IPS-18a (cell line): ENCODE measurements around the gene RIPK4.
"Not testable (repeated sequence)": the region's sequence is repeated elsewhere in the genome, so short reads cannot be mapped to it uniquely, and the experiment has no call there.

Source experiments
- H3K27ac ChIP-seq: one replicate; pipeline ENCODE4 v1.5.1; 2013; ENCODE audit warnings: low read length
- H3K27me3 ChIP-seq: one replicate; pipeline ENCODE4 v1.6.1; 2013; ENCODE audit warnings: mild to moderate bottlenecking, low read length; ENCODE audit not compliant: control insufficient read depth, insufficient read depth
- H3K36me3 ChIP-seq: one replicate; pipeline ENCODE4 v1.6.1; 2013; ENCODE audit warnings: low read depth, low read length; ENCODE audit not compliant: control insufficient read depth
- H3K4me1 ChIP-seq: one replicate; pipeline ENCODE4 v1.6.1; 2013; ENCODE audit warnings: low read depth, low read length; ENCODE audit not compliant: control insufficient read depth
- H3K4me3 ChIP-seq: one replicate; pipeline ENCODE4 v1.5.1; 2013; ENCODE audit warnings: low read length
- H3K9ac ChIP-seq: one replicate; pipeline ENCODE4 v1.6.1; 2013; ENCODE audit warnings: mild to moderate bottlenecking, low read length, moderate library complexity
- H3K9me3 ChIP-seq: one replicate; pipeline ENCODE4 v1.6.1; 2013; ENCODE audit warnings: low read depth, low read length; ENCODE audit not compliant: control insufficient read depth

RIPK4 gene

DNA sequence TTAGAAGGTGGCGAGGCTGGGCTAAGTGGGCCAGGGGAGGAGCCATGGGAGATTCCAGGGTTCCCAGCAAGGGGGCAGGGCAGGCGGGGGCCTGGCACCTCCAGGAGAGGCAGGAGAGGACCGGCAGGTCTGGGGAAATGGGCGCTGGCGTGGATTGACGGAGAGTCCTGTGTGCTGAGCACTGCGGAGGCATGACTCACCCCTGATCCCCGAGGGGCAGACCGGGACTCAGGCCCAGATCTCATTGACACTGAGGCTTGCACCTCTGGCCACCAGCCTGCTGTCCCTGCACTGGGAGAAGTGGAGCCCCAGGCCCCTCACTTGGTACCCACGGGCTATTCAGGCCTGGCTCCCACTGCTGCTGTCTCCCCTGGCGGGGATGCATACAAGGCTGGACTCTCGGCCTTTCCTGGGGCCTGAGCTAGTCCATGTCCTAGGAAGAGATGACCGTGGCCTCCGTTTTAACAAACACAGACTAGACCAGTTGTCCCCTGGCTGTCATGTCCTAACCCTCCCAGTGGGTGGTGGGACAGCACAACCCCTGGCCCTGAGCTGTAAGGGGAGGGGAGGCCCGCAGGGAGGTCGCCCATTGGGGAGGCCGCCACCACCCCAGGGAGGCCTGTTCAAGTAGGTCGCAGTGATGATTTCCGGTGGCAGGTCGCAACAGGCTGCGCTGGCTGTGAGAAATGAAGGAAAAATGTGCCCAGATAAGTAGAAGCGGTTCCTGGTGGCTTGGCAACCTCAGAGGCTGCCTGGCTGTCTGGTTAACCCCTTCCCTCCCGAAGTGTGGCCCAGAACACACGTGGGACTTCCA is 39.7 kb downstream of the RIPK4 start:
- peaks cover 13% of the 10 kb centered on the region for H3K4me1 ChIP-seq
- no peaks in the 10 kb centered on the region for H3K36me3 ChIP-seq
- H3K27ac ChIP-seq = no peak overlapping the region
- no peak overlapping the region for H3K4me3 ChIP-seq
- peaks cover 18% of the 10 kb centered on the region for H3K27me3 ChIP-seq
- no peaks in the 10 kb centered on the region for H3K9me3 ChIP-seq
- H3K9ac ChIP-seq = no peak overlapping the region

DNA sequence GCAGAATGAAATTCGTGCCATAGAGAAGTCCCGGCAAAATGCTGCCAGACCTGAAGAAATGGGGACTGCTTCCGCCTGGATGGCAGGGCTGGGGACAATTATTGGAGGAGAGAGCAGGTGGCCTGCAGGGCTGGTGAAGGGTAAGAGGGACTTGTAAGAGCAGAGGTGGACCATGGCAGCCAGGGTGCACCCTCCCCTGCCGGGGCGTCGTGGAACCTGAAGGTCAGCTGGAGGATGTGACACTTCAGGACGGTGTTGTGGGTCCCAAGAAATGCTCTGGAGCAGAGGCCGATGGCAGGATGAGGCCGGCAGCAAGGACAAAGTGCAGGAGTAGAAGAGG is 40.3 kb downstream of the RIPK4 start:
- Histone ChIP-seq H3K9ac (no peak overlapping the region), H3K9me3 (no peaks in the 10 kb centered on the region), H3K36me3 (no peaks in the 10 kb centered on the region), H3K4me1 (peaks cover 13% of the 10 kb centered on the region), H3K27me3 (peaks cover 18% of the 10 kb centered on the region), H3K27ac (no peak overlapping the region), H3K4me3 (no peak overlapping the region)

DNA sequence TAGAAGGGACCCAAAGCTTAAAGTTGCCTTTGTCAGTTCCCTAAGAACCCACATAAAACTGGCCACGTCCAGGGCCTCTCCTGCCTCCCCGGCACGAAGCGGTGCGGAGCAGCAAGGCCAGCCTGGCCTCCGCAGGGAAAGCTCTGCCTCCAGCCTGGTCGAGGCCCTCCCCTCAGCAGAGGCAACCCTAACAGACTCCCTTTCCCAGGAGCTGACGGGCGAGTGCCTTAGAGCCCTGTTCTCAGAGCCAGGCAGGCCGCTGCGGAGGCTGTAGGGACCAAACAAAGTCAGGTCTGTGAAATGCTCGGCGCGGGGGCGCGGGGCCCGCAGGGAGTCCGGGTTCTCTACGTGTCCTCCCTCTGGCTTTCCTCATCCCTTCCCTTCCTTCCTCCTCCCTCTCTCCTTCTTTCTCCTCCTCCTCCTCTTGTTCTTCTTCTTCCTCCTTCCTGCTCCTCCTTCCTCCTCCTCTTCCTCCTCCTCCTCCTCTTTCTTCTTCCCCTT is 40.7 kb downstream of the RIPK4 start:
- Histone ChIP-seq H3K27me3 (peaks cover 18% of the 10 kb centered on the region), H3K4me3 (peak overlapping the region; percentile 46), H3K4me1 (peaks cover 13% of the 10 kb centered on the region), H3K36me3 (no peaks in the 10 kb centered on the region), H3K9me3 (no peaks in the 10 kb centered on the region), H3K9ac (no peak overlapping the region), H3K27ac (no peak overlapping the region)

DNA sequence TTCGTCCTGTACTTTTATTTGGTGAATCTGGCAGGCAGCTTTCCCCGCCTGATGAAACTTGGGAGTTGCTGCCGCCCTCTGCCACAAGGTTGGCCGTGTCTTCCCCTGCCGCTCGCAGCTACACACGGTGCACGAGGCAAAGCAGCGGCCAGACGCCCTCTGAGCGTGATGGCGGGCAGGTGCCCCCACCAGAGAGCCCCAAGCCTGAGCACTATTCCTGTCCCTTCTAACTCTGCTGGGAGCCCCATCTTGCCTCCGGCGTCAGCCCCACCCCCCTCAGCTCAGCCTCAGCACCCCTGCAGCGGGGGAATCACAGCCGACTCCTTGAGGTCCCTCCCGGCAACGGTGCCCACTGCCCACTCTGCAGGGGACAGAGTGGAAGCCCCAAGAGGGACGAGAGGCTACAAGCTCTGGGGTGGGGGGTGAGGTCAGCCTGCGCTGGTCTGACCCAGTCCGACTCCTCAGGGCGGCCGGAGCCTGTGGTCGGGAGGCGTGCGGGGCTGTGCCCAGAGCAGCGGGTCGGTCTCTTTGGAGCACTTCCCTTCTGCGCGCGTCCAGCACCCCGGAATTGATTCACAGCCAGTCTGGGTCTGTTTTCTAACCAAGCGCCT is 41.3 kb downstream of the RIPK4 start:
- no peaks in the 10 kb centered on the region for H3K9me3 ChIP-seq
- H3K27ac ChIP-seq = no peak overlapping the region
- H3K9ac ChIP-seq = no peak overlapping the region
- no peaks in the 10 kb centered on the region for H3K36me3 ChIP-seq
- H3K4me3 ChIP-seq = peak overlapping the region; percentile 46
- peaks cover 18% of the 10 kb centered on the region for H3K27me3 ChIP-seq
- peaks cover 10% of the 10 kb centered on the region for H3K4me1 ChIP-seq

DNA sequence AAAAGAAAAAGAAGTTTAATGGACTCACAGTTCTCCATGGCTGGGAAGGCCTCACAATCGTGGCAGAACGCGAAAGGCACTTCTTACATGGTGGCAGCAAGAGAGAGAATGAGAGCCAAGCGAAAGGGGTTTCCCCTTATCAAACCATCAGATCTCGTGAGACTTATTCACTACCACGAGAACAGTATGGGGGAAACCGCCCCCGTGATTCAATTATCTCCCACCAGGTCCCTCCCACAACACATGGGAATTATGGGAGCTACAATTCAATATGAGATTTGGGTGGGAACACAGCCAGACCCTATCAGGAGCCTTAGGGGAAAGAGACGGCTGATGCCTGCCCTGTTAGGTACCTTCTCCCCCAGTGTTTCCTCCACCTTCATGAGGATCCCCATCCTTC is 43.0 kb downstream of the RIPK4 start:
- peaks cover 18% of the 10 kb centered on the region for H3K27me3 ChIP-seq
- H3K27ac ChIP-seq, H3K9me3 ChIP-seq, H3K4me3 ChIP-seq, H3K4me1 ChIP-seq, H3K9ac ChIP-seq, H3K36me3 ChIP-seq: not testable (repeated sequence)

DNA sequence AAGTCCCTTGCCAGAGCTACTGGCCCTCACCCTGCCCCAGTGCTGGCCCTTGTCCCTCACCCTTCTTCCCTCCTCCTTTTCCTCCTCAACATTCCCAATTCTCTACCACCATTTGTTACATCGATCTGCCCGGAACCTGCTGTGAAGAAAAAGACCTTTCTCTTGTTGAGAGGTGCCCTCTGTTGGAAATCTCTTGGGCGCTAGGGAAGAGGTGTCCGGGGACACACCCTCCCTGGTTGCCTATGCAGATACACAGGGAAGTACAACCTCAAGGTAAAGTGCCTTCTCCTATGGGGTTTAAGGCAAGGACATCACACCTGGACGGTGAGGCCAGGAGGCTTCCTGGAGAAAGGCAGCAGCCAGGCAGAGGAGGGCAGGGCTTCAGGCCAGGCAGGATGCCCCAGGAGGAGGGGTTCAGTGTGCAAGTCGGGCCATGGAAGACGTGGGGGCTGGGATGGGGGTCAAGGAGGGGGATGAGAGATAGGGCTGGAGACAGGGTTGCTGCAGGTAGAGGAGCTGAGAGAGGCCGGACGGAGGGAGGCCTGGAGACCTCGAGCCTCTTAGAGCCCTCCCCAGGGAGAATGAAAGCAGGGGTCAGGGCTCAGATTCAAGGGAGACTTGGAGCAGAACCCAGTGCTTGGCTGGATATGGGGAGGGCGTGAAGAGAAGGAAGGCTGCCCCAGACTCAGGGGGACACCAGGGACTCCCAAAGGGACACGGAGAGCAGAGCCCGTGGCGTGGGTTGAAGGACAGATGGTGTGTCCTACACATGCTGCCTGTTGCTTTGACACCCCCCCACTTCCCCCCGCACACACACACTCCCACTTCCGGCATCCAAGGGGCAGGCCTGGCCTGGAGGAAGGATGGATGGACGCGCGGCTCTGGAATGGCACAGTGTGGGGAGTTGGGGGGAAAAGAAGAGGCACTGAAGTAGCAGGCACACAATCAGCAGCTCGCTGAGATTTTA is 44.5 kb downstream of the RIPK4 start:
- H3K4me3 ChIP-seq = no peak overlapping the region
- H3K27ac ChIP-seq = no peak overlapping the region
- H3K4me1 ChIP-seq = peaks cover 9% of the 10 kb centered on the region
- H3K36me3 ChIP-seq = no peaks in the 10 kb centered on the region
- no peaks in the 10 kb centered on the region for H3K9me3 ChIP-seq
- H3K27me3 ChIP-seq = peaks cover 18% of the 10 kb centered on the region
- no peak overlapping the region for H3K9ac ChIP-seq

DNA sequence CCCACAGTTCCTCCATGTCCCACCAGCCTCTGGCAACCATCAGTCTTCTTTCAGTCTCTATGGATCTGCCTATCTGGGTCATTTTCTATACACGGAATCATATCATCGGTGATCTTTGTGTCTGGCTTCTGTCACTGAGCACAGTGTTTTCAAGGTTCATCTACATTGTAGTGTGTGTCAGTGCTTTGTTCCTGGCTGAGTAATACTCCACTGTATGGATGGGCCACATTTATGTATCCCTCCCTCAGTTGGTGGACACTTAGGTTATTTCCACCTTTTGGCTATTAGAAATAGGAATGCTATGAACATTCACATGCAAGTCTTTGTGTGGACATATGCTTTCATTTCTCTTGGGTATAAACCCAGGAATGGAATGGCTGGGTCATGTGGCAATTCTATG is 46.6 kb downstream of the RIPK4 start:
- peaks cover under 1% of the 10 kb centered on the region for H3K4me1 ChIP-seq
- no peak overlapping the region for H3K9ac ChIP-seq

DNA sequence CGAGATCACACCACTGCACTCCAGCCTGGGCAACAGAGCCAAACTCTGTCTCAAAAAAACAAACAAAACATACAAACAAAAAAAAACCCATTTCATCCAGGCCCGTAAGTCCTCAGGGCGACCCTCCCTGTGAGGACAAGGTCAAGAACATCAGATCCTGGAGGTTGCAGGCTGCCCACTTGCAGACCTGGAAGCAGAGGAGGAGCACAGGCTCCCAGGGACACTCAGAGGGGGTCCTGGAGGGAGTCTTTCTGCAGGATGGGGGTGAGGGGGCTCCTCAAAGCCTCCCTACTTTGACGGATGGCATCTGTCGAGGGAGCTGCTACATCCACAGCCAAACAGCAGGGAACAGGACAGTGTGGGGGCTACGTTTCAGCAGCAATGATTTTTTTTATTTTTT is 47.2 kb downstream of the RIPK4 start:
- Histone ChIP-seq H3K4me3 (no peak overlapping the region), H3K27ac (no peak overlapping the region), H3K4me1 (no peaks in the 10 kb centered on the region), H3K9me3 (no peaks in the 10 kb centered on the region), H3K27me3 (no peaks in the 10 kb centered on the region), H3K9ac (no peak overlapping the region), H3K36me3 (no peaks in the 10 kb centered on the region)

More for the DNA sequence above, 46.6 kb downstream of the RIPK4 start:
- Histone ChIP-seq H3K36me3 (no peaks in the 10 kb centered on the region), H3K27me3 (peaks cover 2% of the 10 kb centered on the region), H3K9me3 (no peaks in the 10 kb centered on the region), H3K27ac (no peak overlapping the region), H3K4me3 (no peak overlapping the region)

DNA sequence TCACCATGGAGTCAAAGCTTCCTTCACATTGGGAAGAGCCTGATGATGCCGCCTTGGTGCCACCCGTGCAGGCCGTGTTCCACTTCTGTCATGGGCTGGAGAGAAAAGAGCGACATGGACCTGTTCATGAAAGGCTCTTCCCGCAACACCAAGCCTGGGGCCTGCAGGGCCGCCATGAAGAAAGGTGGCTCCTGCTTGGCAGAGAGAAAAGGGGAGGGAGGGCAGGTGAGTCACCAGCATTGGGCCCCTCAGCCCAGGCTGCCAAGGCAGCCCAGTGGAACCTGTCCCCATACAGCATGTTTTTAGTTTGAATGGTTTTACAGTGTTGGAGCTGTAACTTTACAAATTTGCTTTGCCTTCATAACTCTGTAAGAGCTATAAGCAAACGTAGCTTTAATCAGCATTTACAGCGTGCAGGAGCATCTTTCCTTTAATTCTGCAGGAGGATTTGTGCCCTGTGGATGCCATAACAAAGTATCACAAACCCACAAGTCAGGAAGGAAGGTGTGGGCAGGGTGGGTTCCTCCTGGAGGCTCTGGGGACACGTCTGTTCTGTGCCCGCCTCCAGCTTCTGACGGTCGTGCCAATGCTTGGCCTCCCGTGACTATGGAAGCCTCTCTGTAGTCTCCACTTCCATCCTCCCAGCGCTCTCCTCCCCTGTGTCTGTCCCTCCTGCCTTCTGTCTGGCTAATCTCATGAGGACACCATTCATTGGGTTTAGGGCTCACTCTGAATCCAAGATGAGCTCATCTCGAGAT is 49.1 kb downstream of the RIPK4 start:
- H3K27ac ChIP-seq = no peak overlapping the region
- no peaks in the 10 kb centered on the region for H3K27me3 ChIP-seq

DNA sequence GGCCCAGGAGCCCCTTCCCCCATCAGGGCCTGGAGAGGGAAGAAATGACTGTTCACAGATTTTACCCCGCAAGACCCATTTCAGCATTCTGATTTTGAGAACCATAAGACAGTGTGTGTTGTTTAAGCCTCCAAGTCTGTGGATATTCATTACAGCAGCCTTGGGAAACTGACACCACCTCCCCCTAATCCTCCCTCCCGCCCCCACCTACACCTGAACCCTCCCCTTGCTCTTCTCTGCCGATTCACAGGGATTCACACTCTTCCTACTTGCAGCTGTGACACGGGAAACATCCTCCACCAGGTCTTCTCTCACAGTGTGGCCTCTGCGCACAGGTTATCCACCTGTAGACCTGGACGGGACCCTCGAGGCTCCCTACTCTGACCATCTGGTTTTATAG is 50.1 kb downstream of the RIPK4 start:
- Histone ChIP-seq H3K27ac (no peak overlapping the region), H3K36me3 (no peaks in the 10 kb centered on the region), H3K9me3 (no peaks in the 10 kb centered on the region), H3K9ac (no peak overlapping the region), H3K4me3 (no peak overlapping the region), H3K27me3 (no peaks in the 10 kb centered on the region), H3K4me1 (peaks cover 6% of the 10 kb centered on the region)

More for the DNA sequence above, 49.1 kb downstream of the RIPK4 start:
- H3K9me3 ChIP-seq = no peaks in the 10 kb centered on the region
- H3K4me3 ChIP-seq = no peak overlapping the region
- no peak overlapping the region for H3K9ac ChIP-seq
- no peaks in the 10 kb centered on the region for H3K36me3 ChIP-seq
- H3K4me1 ChIP-seq = peaks cover 1% of the 10 kb centered on the region
